Eye (tissue), 1 donor: Measurements from ENCODE around the gene SENP8.

Source experiments
- DNase-seq: peaks from one replicate; pipeline ENCODE4 v3.0.0-alpha.2; 2015

Gene SENP8

GRCh38 chr15:72116731-72117485 lies 1.3 kb upstream of the SENP8 start:
- DNase-seq = peak; percentile 87

GRCh38 chr15:72117486-72118016 lies 652 bp upstream of the SENP8 start:
- DNase-seq = peak; percentile 82

- no peak for DNase-seq
These were observed 6.0 kb downstream of the SENP8 start for GRCh38 chr15:72124218-72124617.

GRCh38 chr15:72127724-72128322 lies 9.6 kb downstream of the SENP8 start:
- no peak for DNase-seq

- no peak for DNase-seq
These were observed 10.2 kb downstream of the SENP8 start for GRCh38 chr15:72128359-72128758.

- DNase-seq = no peak
These were observed 12.1 kb downstream of the SENP8 start for GRCh38 chr15:72130272-72130671.

- DNase-seq = no peak
These were observed 13.7 kb downstream of the SENP8 start for GRCh38 chr15:72131922-72132321.

- DNase-seq = no peak
These were observed 15.0 kb downstream of the SENP8 start for GRCh38 chr15:72133211-72133610.

- DNase-seq = no peak
These were observed 17.5 kb downstream of the SENP8 start for GRCh38 chr15:72135719-72136118.

GRCh38 chr15:72136170-72137051 lies 18.2 kb downstream of the SENP8 start:
- peak; percentile 16 for DNase-seq

GRCh38 chr15:72139667-72140066 lies 21.5 kb downstream of the SENP8 start:
- no peak for DNase-seq

GRCh38 chr15:72140088-72140487 lies 21.9 kb downstream of the SENP8 start:
- no peak for DNase-seq

GRCh38 chr15:72141171-72142084 lies 23.2 kb downstream of the SENP8 start:
- no peak for DNase-seq

GRCh38 chr15:72146221-72146620 lies 28.0 kb downstream of the SENP8 start:
- no peak for DNase-seq

- DNase-seq = no peak
These were observed 28.7 kb downstream of the SENP8 start for GRCh38 chr15:72146934-72147333.

GRCh38 chr15:72147418-72147817 lies 29.2 kb downstream of the SENP8 start:
- no peak for DNase-seq

GRCh38 chr15:72153269-72154000 lies 35.2 kb downstream of the SENP8 start:
- DNase-seq = no peak

- DNase-seq = no peak
These were observed 36.1 kb downstream of the SENP8 start for GRCh38 chr15:72154316-72154715.

GRCh38 chr15:72155003-72155621 lies 36.9 kb downstream of the SENP8 start:
- peak; percentile 72 for DNase-seq

- peak; percentile 96 for DNase-seq
These were observed 37.7 kb downstream of the SENP8 start for GRCh38 chr15:72155635-72156616.
